GM11168 (cell line): ENCODE data around the gene NAGA.
"Not testable (repeated sequence)": the region's sequence is repeated elsewhere in the genome, so short reads cannot be mapped to it uniquely, and the experiment has no call there.

Source experiments
- in situ Hi-C: fragments of 300-500 bp; cut with MboI; formaldehyde crosslinking; loops from one replicate; pipeline ENCODE4 v1.12.0; 2022; ENCODE audit warnings: low sequenced_read_pairs; ENCODE audit not compliant: unreplicated experiment

Gene NAGA

GRCh38 chr22:42070517-42071422 lies at the start of gene NAGA:
NAGA (minus strand) TSS chr22:42070812; CDS start chr22:42070297, 515 bp downstream.
- in situ Hi-C loops, result loop anchor here (10.0 kb wide), 2 partner anchors 66 to 106 kb away; partner anchors contain the start of gene SEPTIN3

- in situ Hi-C loops, result no loop called here
These were observed 46.3 kb upstream of the NAGA start for GRCh38 chr22:42116848-42117424.

- in situ Hi-C loops, result not testable (repeated sequence)
These were observed 44.8 kb upstream of the NAGA start for GRCh38 chr22:42115420-42115830.

- in situ Hi-C loops, result no loop called here
These were observed 44.1 kb upstream of the NAGA start for GRCh38 chr22:42114721-42115120.

- in situ Hi-C loops, result not testable (repeated sequence)
These were observed 42.2 kb upstream of the NAGA start for GRCh38 chr22:42112793-42113192.

- in situ Hi-C loops, result no loop called here
These were observed 41.2 kb upstream of the NAGA start for GRCh38 chr22:42111798-42112197.

- in situ Hi-C loops, result no loop called here
These were observed 38.2 kb upstream of the NAGA start for GRCh38 chr22:42108848-42109247.

GRCh38 chr22:42104332-42104860 lies 33.8 kb upstream of the NAGA start:
- in situ Hi-C loops, result not testable (repeated sequence)

GRCh38 chr22:42101199-42101598 lies 30.6 kb upstream of the NAGA start:
- in situ Hi-C loops, result no loop called here

GRCh38 chr22:42091455-42091782 lies 20.8 kb upstream of the NAGA start:
- in situ Hi-C loops, result no loop called here

GRCh38 chr22:42090596-42091454 lies 20.2 kb upstream of the NAGA start, which contains the start of gene NDUFA6:
NDUFA6 (minus strand) TSS chr22:42090772; CDS start chr22:42090744, 28 bp downstream.
- in situ Hi-C loops, result no loop called here

GRCh38 chr22:42086051-42086450 lies 15.4 kb upstream of the NAGA start:
- in situ Hi-C loops, result no loop called here

- in situ Hi-C loops, result no loop called here
These were observed 14.3 kb upstream of the NAGA start for GRCh38 chr22:42084874-42085273.

GRCh38 chr22:42083119-42083518 lies 12.5 kb upstream of the NAGA start:
- in situ Hi-C loops, result no loop called here

- in situ Hi-C loops, result no loop called here
These were observed 9.7 kb upstream of the NAGA start for GRCh38 chr22:42080287-42080686.

GRCh38 chr22:42079319-42080251 lies 9.0 kb upstream of the NAGA start, which contains the start of gene SMDT1:
SMDT1 (plus strand) TSS chr22:42079700; CDS start chr22:42079769, 69 bp downstream.
- in situ Hi-C loops, result loop anchor here (10.0 kb wide), 2 partner anchors 75 to 115 kb away; partner anchors contain the start of gene SEPTIN3

GRCh38 chr22:42078469-42079318 lies 8.1 kb upstream of the NAGA start:
- in situ Hi-C loops, result loop anchor here (10.0 kb wide), 2 partner anchors 74 to 114 kb away; partner anchors contain the start of gene SEPTIN3
